PC-3 (cell line): Measurements from ENCODE around the gene KDM6A.

ENCODE experiments used
- CTCF ChIP-seq: fragments of 300-600 bp; sonication (generic); conservative IDR thresholded peaks from 2 replicates; pipeline ENCODE4 v1.5.1; 2017; ENCODE audit warnings: antibody characterized with exemption, low read depth, mild to moderate bottlenecking, low read length
- EZH2 ChIP-seq: fragments of 300-600 bp; sonication (generic); IDR thresholded peaks from one replicate; pipeline ENCODE4 v1.6.1; 2017; ENCODE audit warnings: antibody characterized with exemption, mild to moderate bottlenecking, low read length; ENCODE audit not compliant: unreplicated experiment

- no peak for TF ChIP-seq CTCF
- TF ChIP-seq EZH2, result no peak
Measured at GRCh38 chrX:45154462-45154861, 281.5 kb downstream of the KDM6A start.
